BLaER1 (cell line): ENCODE measurements around the gene PRKG2.

Source experiments
- H3K27ac ChIP-seq: shearing (Covaris generic); formaldehyde crosslinking; 2 replicates; pipeline ENCODE4 v1.8.1; 2022
- H3K27me3 ChIP-seq: shearing (Covaris generic); formaldehyde crosslinking; 2 replicates; pipeline ENCODE4 v1.8.1; 2022
- H3K36me3 ChIP-seq: shearing (Covaris generic); formaldehyde crosslinking; 2 replicates; pipeline ENCODE4 v1.8.1; 2022
- H3K4me1 ChIP-seq: shearing (Covaris generic); formaldehyde crosslinking; 2 replicates; pipeline ENCODE4 v1.8.1; 2022
- H3K4me2 ChIP-seq: shearing (Covaris generic); formaldehyde crosslinking; 2 replicates; pipeline ENCODE4 v1.8.1; 2022
- H3K4me3 ChIP-seq: shearing (Covaris generic); formaldehyde crosslinking; 2 replicates; pipeline ENCODE4 v1.8.1; 2022
- H3K9ac ChIP-seq: shearing (Covaris generic); formaldehyde crosslinking; 2 replicates; pipeline ENCODE4 v1.8.1; 2022
- H3K9me3 ChIP-seq: shearing (Covaris generic); formaldehyde crosslinking; 2 replicates; pipeline ENCODE4 v1.8.1; 2022
- H4K20me1 ChIP-seq: shearing (Covaris generic); formaldehyde crosslinking; 2 replicates; pipeline ENCODE4 v1.8.1; 2022
- Cebpa-rat ChIP-seq: shearing (Covaris generic); IDR thresholded peaks from 2 replicates; pipeline ENCODE4 v1.8.1; 2022

PRKG2 gene

DNA sequence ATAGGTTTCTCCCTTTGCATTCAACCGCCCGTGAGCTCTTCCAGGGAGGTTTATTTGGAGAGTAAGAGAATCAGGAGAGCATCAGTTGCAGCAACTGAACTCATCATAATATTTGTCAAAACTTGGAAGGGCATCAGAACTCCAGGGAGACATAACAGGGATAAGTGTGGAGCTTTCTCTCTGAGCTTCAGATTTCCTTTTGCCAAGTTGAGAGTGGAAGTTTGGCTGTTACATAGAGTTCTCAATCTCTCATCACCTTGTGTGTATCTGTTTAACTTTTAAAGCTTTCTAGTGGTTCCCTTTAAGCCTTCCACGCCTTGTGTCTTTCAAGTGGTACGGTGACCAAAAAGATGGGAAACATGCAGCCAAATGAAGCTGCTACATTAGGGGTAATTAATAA is 165.7 kb downstream of the PRKG2 start:
- H3K9me3 ChIP-seq, result no peaks in the 10 kb centered on the region
- H3K9ac ChIP-seq, result no peak overlapping the region
- peaks cover 7% of the 10 kb centered on the region for H3K4me1 ChIP-seq
- no peak overlapping the region for H3K4me2 ChIP-seq
- H3K27me3 ChIP-seq, result no peaks in the 10 kb centered on the region
- H3K27ac ChIP-seq, result no peak overlapping the region
- H4K20me1 ChIP-seq, result no peaks in the 10 kb centered on the region
- no peak for TF ChIP-seq Cebpa-rat
- H3K4me3 ChIP-seq, result no peak overlapping the region
- H3K36me3 ChIP-seq, result no peaks in the 10 kb centered on the region

DNA sequence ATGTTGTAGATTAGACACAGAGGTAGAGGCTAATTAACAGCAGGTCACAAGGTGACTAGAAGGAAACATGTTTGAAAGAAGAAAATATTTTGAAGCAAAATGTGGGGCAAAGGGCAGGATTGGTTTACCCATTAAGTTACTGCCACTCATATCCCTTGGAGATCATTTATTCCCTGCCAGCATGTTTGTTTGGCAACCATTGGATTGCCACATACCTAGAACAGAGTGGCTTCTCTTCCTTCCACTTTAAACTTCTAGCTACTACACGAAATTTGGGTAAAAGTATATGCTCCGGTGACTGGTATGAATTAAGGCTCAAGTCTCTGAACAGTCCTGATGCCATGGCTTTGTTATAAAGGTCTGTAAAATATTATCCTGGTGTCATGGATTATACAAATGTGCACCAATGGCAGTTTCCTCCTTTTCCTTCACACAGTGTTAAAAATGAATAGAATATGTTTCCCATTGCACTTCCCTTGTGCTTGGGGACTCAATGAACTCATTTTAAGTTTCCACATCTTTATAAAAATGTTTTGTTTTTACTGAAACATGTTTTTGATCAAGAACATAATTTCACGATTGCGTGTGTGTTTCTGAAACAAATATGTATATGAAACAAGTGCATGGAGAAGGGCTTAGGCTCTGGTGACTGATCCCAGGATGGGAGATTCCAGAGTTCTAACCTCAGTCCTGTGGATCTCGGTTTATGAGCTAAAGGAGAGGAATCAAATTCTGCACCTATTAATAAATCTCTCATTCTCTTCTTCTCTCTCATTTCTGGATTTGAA is 172.2 kb downstream of the PRKG2 start:
- no peak overlapping the region for H3K9ac ChIP-seq
- H3K27me3 ChIP-seq, result no peaks in the 10 kb centered on the region
- no peak overlapping the region for H3K4me3 ChIP-seq
- H3K36me3 ChIP-seq, result no peaks in the 10 kb centered on the region
- no peaks in the 10 kb centered on the region for H3K9me3 ChIP-seq
- H3K4me2 ChIP-seq, result no peak overlapping the region
- H4K20me1 ChIP-seq, result no peaks in the 10 kb centered on the region
- H3K4me1 ChIP-seq, result peaks cover 6% of the 10 kb centered on the region; the same call in 1 of the 2 replicates
- TF ChIP-seq Cebpa-rat, result no peak
- H3K27ac ChIP-seq, result no peak overlapping the region

DNA sequence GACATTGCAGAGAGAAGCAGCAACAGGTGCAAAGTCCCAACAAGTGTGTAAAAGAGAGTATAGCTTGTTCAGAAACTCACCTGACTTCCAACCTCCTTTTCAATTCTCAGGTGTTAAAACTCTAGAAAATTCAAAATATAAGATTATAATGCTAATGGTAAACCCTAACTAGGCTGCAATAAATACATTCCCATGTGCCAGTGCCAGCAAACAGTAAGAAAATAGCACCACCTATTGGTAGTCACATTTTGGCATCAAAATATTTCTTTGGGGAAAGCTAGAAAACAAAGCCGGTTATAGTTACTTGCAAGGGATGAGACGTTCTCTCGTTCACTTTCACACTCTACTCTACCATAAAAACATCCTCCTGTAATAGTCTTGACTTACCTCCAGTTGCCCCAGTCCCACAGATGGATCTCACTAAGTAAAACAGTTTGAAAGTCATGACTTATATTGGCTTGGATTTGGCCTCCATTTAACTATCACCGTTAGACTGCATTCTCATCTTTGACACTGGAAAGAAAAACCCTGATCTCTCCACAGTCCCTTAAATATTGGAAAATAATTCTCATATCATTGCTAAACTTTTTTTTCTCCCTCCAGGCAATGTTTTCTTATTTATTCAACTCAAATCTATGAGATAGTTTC is 174.9 kb downstream of the PRKG2 start:
- H3K4me3 ChIP-seq, result no peak overlapping the region
- H3K27me3 ChIP-seq, result no peaks in the 10 kb centered on the region
- no peak for TF ChIP-seq Cebpa-rat
- no peak overlapping the region for H3K9ac ChIP-seq
- no peaks in the 10 kb centered on the region for H3K36me3 ChIP-seq
- H3K4me1 ChIP-seq, result peaks cover 6% of the 10 kb centered on the region; the same call in 1 of the 2 replicates
- no peak overlapping the region for H3K27ac ChIP-seq
- H4K20me1 ChIP-seq, result no peaks in the 10 kb centered on the region
- no peak overlapping the region for H3K4me2 ChIP-seq
- no peaks in the 10 kb centered on the region for H3K9me3 ChIP-seq

DNA sequence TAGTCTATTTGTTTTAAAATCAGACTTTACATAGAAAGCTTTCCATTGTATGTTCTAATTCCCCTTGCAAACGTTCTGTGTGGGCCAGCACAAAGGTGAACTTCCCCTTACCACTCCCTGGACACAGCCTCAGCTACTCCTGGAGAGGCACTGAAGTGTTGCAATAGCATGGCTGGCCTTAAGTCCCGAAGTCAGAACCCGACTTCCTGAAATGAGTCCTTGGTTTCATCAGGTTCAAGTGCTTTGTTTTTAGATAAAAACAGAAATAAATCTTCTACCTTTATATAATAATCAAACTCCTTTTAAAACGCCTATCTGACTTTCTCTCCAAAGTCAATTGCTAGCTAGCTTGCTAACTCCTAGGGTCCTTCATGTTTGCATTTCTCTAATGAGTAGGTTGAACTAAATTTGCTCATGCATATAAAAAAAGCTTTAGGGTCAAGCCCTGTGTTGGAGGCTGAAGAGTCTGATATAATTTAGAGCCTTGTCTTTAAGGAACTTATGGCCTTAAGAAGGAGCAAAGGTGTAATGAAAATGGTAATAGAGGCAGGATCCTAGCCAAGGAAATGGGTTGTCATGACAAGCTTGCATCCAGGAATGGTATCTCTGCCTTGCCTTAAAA is 175.6 kb downstream of the PRKG2 start:
- Histone ChIP-seq H3K27me3 (no peaks in the 10 kb centered on the region), H3K27ac (no peak overlapping the region), H3K9ac (no peak overlapping the region), H3K4me1 (peaks cover 6% of the 10 kb centered on the region; the same call in 1 of the 2 replicates), H3K4me3 (no peak overlapping the region), H3K9me3 (no peaks in the 10 kb centered on the region), H3K4me2 (no peak overlapping the region), H3K36me3 (no peaks in the 10 kb centered on the region), H4K20me1 (no peaks in the 10 kb centered on the region)
- TF ChIP-seq Cebpa-rat, result no peak

DNA sequence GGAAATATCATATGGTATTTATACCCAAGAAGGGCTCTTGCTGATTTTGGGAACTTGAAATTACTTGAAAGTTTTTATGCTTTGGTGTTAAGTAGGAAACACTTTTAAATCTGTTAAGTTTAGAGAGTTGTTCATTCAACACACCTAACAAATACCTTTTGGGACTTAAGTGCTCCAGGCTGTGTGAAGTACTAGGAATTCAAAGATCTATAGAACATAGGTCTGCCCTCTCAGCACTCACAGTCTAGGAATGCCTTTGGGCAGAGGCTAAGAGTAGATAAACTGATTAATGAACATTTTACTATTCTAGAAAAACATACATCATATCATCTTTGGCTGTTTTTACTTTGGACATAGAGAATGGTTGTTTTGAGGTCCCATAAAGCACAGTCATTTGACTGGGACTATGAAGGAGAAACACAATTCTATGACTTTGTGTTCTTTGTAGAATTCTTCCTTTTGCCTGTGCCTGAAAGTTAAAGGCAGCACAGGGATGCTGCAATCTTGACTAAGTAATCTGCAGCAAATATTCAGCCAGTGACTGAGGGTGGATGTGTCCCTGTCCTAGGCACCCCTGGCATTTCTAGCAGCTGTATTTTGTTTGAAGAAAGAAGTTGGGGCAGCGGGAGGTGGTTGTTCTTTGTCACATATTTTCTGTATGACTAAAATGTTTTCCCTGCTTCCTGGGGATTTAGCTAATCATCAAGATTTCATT is 176.2 kb downstream of the PRKG2 start:
- no peaks in the 10 kb centered on the region for H3K36me3 ChIP-seq
- TF ChIP-seq Cebpa-rat, result no peak
- no peak overlapping the region for H3K4me2 ChIP-seq
- no peak overlapping the region for H3K9ac ChIP-seq
- H3K4me1 ChIP-seq, result peaks cover 6% of the 10 kb centered on the region; the same call in 1 of the 2 replicates
- no peak overlapping the region for H3K4me3 ChIP-seq
- no peak overlapping the region for H3K27ac ChIP-seq
- H3K27me3 ChIP-seq, result no peaks in the 10 kb centered on the region
- no peaks in the 10 kb centered on the region for H4K20me1 ChIP-seq
- H3K9me3 ChIP-seq, result no peaks in the 10 kb centered on the region
